Measurements from ENCODE around the gene MMP14.
"Not testable (repeated sequence)": the region's sequence is repeated elsewhere in the genome, so short reads cannot be mapped to it uniquely, and the experiment has no call there.

MMP14 gene

GRCh38 chr14:22846811-22847307 lies 10.5 kb downstream of the MMP14 start:
- peak overlapping the region in 1 of 5 donors; percentile 2 for H3K9ac ChIP-seq (ENCODE audit: low read length in 5 of 5)
- no peaks in the 10 kb centered on the region for H3K27me3 ChIP-seq (ENCODE audit: control insufficient read depth in 5 of 5, insufficient read depth in 4 of 5, low read length in 5 of 5)
- H3K9me3 ChIP-seq (ENCODE audit: control insufficient read depth in 5 of 5, low read length in 5 of 5): no peaks in the 10 kb centered on the region
- no peak overlapping the region for H3K4me3 ChIP-seq (ENCODE audit: low read depth in 1 of 5, low read length in 5 of 5)
- H3K27ac ChIP-seq (ENCODE audit: low read depth, low read length): peak overlapping the region; percentile 57
- peaks cover 0 to 53% (median 50%) of the 10 kb centered on the region in 5 donors for H3K36me3 ChIP-seq (ENCODE audit: control insufficient read depth in 5 of 5, insufficient read depth in 5 of 5, low read length in 5 of 5)
- peaks cover 22 to 68% (median 64%) of the 10 kb centered on the region in 5 donors for H3K4me1 ChIP-seq (ENCODE audit: control insufficient read depth in 5 of 5, insufficient read depth in 5 of 5, low read length in 5 of 5)

GRCh38 chr14:22847661-22848341 lies 11.4 kb downstream of the MMP14 start:
- H3K4me1 ChIP-seq (ENCODE audit: control insufficient read depth in 5 of 5, insufficient read depth in 5 of 5, low read length in 5 of 5): peaks cover 22 to 68% (median 67%) of the 10 kb centered on the region in 5 donors
- H3K27ac ChIP-seq (ENCODE audit: low read depth, low read length): peak overlapping the region; percentile 88
- H3K9me3 ChIP-seq (ENCODE audit: control insufficient read depth in 5 of 5, low read length in 5 of 5): no peaks in the 10 kb centered on the region
- no peaks in the 10 kb centered on the region for H3K27me3 ChIP-seq (ENCODE audit: control insufficient read depth in 5 of 5, insufficient read depth in 4 of 5, low read length in 5 of 5)
- H3K4me3 ChIP-seq (ENCODE audit: low read depth in 1 of 5, low read length in 5 of 5): peak overlapping the region in 3 of 5 donors; percentile 12 to 21 (median 13)
- peaks cover 0 to 43% (median 40%) of the 10 kb centered on the region in 5 donors for H3K36me3 ChIP-seq (ENCODE audit: control insufficient read depth in 5 of 5, insufficient read depth in 5 of 5, low read length in 5 of 5)
- peak overlapping the region in 4 of 5 donors; percentile 38 to 58 (median 46) for H3K9ac ChIP-seq (ENCODE audit: low read length in 5 of 5)

- peak overlapping the region; percentile 24 to 58 (median 44) for H3K9ac ChIP-seq (ENCODE audit: low read length in 5 of 5)
- H3K27ac ChIP-seq (ENCODE audit: low read depth, low read length): peak overlapping the region; percentile 88
- H3K36me3 ChIP-seq (ENCODE audit: control insufficient read depth in 5 of 5, insufficient read depth in 5 of 5, low read length in 5 of 5): peaks cover 0 to 36% (median 33%) of the 10 kb centered on the region in 5 donors
- peaks cover 24 to 76% (median 72%) of the 10 kb centered on the region in 5 donors for H3K4me1 ChIP-seq (ENCODE audit: control insufficient read depth in 5 of 5, insufficient read depth in 5 of 5, low read length in 5 of 5)
- H3K27me3 ChIP-seq (ENCODE audit: control insufficient read depth in 5 of 5, insufficient read depth in 4 of 5, low read length in 5 of 5): no peaks in the 10 kb centered on the region
- H3K4me3 ChIP-seq (ENCODE audit: low read depth in 1 of 5, low read length in 5 of 5): peak overlapping the region in 4 of 5 donors; percentile 17 to 36 (median 28)
- no peaks in the 10 kb centered on the region for H3K9me3 ChIP-seq (ENCODE audit: control insufficient read depth in 5 of 5, low read length in 5 of 5)
Measured at GRCh38 chr14:22848351-22849164, 12.2 kb downstream of the MMP14 start.

DNA sequence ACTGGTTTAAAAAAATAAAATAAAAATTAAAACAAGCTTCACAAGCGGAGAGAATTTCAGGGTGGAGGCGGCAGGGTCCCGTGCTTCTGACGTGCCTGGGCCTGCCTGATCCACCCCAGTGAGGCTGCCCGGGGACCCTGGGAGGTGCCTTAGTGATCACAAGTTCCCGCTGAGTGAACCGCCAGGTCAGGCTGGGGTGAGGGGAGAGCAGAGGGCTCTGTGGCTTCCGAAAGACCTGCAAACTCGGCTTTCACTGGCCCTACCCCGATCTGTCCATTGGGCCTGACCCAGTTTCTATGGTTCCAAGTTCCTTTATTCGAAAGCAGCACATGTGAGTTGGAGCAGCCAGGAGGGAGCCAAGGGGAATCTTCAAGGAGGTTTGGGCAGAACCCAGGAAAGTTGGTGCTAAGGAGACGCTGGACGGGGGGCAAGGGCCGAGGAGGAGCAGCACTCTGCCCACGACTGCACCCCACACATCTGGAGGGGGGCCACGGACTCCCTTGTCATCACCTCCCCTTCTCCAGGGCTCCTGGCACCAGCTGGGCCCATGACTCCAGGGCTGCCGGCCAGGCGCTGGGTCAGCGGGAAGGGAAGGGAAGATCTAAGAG lies 12.9 kb downstream of the MMP14 start:
- Histone ChIP-seq H3K27ac (ENCODE audit: low read depth, low read length) (peak overlapping the region; percentile 88), H3K4me1 (ENCODE audit: control insufficient read depth in 5 of 5, insufficient read depth in 5 of 5, low read length in 5 of 5) (peaks cover 24 to 76% (median 72%) of the 10 kb centered on the region in 5 donors), H3K9me3 (ENCODE audit: control insufficient read depth in 5 of 5, low read length in 5 of 5) (no peaks in the 10 kb centered on the region), H3K27me3 (ENCODE audit: control insufficient read depth in 5 of 5, insufficient read depth in 4 of 5, low read length in 5 of 5) (no peaks in the 10 kb centered on the region), H3K36me3 (ENCODE audit: control insufficient read depth in 5 of 5, insufficient read depth in 5 of 5, low read length in 5 of 5) (peaks cover 0 to 28% (median 26%) of the 10 kb centered on the region in 5 donors), H3K4me3 (ENCODE audit: low read depth in 1 of 5, low read length in 5 of 5) (peak overlapping the region in 2 of 5 donors; percentile 11 to 33), H3K9ac (ENCODE audit: low read length in 5 of 5) (peak overlapping the region in 3 of 5 donors; percentile 24 to 60 (median 46))

GRCh38 chr14:22850944-22851764 lies 14.8 kb downstream of the MMP14 start:
- H3K27me3 ChIP-seq (ENCODE audit: control insufficient read depth in 5 of 5, insufficient read depth in 4 of 5, low read length in 5 of 5): no peaks in the 10 kb centered on the region
- peak overlapping the region in 2 of 5 donors; percentile 10 to 32 for H3K4me3 ChIP-seq (ENCODE audit: low read depth in 1 of 5, low read length in 5 of 5)
- no peaks in the 10 kb centered on the region for H3K9me3 ChIP-seq (ENCODE audit: control insufficient read depth in 5 of 5, low read length in 5 of 5)
- peaks cover 0 to 10% (median 8%) of the 10 kb centered on the region in 5 donors for H3K36me3 ChIP-seq (ENCODE audit: control insufficient read depth in 5 of 5, insufficient read depth in 5 of 5, low read length in 5 of 5)
- peak overlapping the region in 3 of 5 donors; percentile 35 to 60 (median 58) for H3K9ac ChIP-seq (ENCODE audit: low read length in 5 of 5)
- peak overlapping the region; percentile 88 for H3K27ac ChIP-seq (ENCODE audit: low read depth, low read length)
- H3K4me1 ChIP-seq (ENCODE audit: control insufficient read depth in 5 of 5, insufficient read depth in 5 of 5, low read length in 5 of 5): peaks cover 21 to 65% (median 61%) of the 10 kb centered on the region in 5 donors

DNA sequence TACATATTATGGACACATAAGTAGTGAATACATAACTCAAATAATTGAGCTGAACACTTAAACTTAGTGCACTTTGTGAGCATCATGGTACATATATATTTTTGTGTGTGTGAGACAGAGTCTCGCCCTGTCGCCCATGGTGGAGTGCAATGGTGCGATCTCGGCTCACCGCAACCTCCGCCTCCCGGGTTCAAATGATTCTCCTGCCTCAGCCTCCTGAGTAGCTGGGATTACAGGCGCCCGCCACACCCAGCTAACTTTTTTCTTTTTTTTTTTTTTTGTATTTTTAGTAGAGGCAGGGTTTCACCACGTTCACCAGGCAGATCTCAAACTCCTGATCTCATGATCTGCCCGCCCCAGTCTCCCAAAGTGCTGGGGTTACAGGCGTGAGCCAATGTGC lies 15.8 kb downstream of the MMP14 start:
- H3K9ac ChIP-seq (ENCODE audit: low read length in 5 of 5); H3K4me3 ChIP-seq (ENCODE audit: low read depth in 1 of 5, low read length in 5 of 5); H3K27me3 ChIP-seq (ENCODE audit: control insufficient read depth in 5 of 5, insufficient read depth in 4 of 5, low read length in 5 of 5); H3K36me3 ChIP-seq (ENCODE audit: control insufficient read depth in 5 of 5, insufficient read depth in 5 of 5, low read length in 5 of 5); H3K9me3 ChIP-seq (ENCODE audit: control insufficient read depth in 5 of 5, low read length in 5 of 5): not testable (repeated sequence)
- Histone ChIP-seq H3K4me1 (ENCODE audit: control insufficient read depth in 5 of 5, insufficient read depth in 5 of 5, low read length in 5 of 5) (peaks cover 21 to 55% (median 51%) of the 10 kb centered on the region in 5 donors), H3K27ac (ENCODE audit: low read depth, low read length) (peak overlapping the region; percentile 88)

GRCh38 chr14:22852599-22852939 lies 16.2 kb downstream of the MMP14 start:
- H3K36me3 ChIP-seq (ENCODE audit: control insufficient read depth in 5 of 5, insufficient read depth in 5 of 5, low read length in 5 of 5): no peaks in the 10 kb centered on the region
- H3K9me3 ChIP-seq (ENCODE audit: control insufficient read depth in 5 of 5, low read length in 5 of 5): peaks cover 0 to 3% (median 0%) of the 10 kb centered on the region in 5 donors
- H3K9ac ChIP-seq (ENCODE audit: low read length in 5 of 5): no peak overlapping the region
- peaks cover 21 to 55% (median 51%) of the 10 kb centered on the region in 5 donors for H3K4me1 ChIP-seq (ENCODE audit: control insufficient read depth in 5 of 5, insufficient read depth in 5 of 5, low read length in 5 of 5)
- no peak overlapping the region for H3K27ac ChIP-seq (ENCODE audit: low read depth, low read length)
- no peaks in the 10 kb centered on the region for H3K27me3 ChIP-seq (ENCODE audit: control insufficient read depth in 5 of 5, insufficient read depth in 4 of 5, low read length in 5 of 5)
- H3K4me3 ChIP-seq (ENCODE audit: low read depth in 1 of 5, low read length in 5 of 5): no peak overlapping the region

- Histone ChIP-seq H3K27me3 (ENCODE audit: control insufficient read depth in 5 of 5, insufficient read depth in 4 of 5, low read length in 5 of 5) (no peaks in the 10 kb centered on the region), H3K27ac (ENCODE audit: low read depth, low read length) (no peak overlapping the region), H3K4me3 (ENCODE audit: low read depth in 1 of 5, low read length in 5 of 5) (peak overlapping the region; percentile 54 to 80 (median 55)), H3K4me1 (ENCODE audit: control insufficient read depth in 5 of 5, insufficient read depth in 5 of 5, low read length in 5 of 5) (peaks cover 18 to 49% (median 45%) of the 10 kb centered on the region in 5 donors), H3K9me3 (ENCODE audit: control insufficient read depth in 5 of 5, low read length in 5 of 5) (peaks cover 0 to 3% (median 0%) of the 10 kb centered on the region in 5 donors), H3K9ac (ENCODE audit: low read length in 5 of 5) (peak overlapping the region in 3 of 5 donors; percentile 56 to 79 (median 66)), H3K36me3 (ENCODE audit: control insufficient read depth in 5 of 5, insufficient read depth in 5 of 5, low read length in 5 of 5) (no peaks in the 10 kb centered on the region)
Measured at GRCh38 chr14:22852940-22853767, 16.8 kb downstream of the MMP14 start.

Measured in subcutaneous abdominal adipose tissue (tissue), 5 donors.